GM12873 (cell line): ENCODE results near the gene RDH5.

Experiments used
- CTCF ChIP-seq: IDR thresholded peaks from 2 replicates; pipeline ENCODE4 v1.5.1; 2012; ENCODE audit warnings: low read depth, mild to moderate bottlenecking, moderate library complexity, low read length, control low read depth; ENCODE audit not compliant: insufficient read depth; ENCODE audit errors: missing control alignments

The RDH5 gene

GRCh38 chr12:55696796-55697462 is 23.3 kb upstream of the RDH5 start:
- no peak for TF ChIP-seq CTCF

- no peak for TF ChIP-seq CTCF
Measured at GRCh38 chr12:55697686-55698085, 22.5 kb upstream of the RDH5 start.

GRCh38 chr12:55698241-55698955 is 21.8 kb upstream of the RDH5 start:
- TF ChIP-seq CTCF = no peak

GRCh38 chr12:55698965-55699364 is 21.2 kb upstream of the RDH5 start:
- no peak for TF ChIP-seq CTCF

GRCh38 chr12:55699471-55700055 is 20.6 kb upstream of the RDH5 start:
- no peak for TF ChIP-seq CTCF

GRCh38 chr12:55700255-55701018 is 19.8 kb upstream of the RDH5 start:
- TF ChIP-seq CTCF = no peak

GRCh38 chr12:55702861-55703260 is 17.3 kb upstream of the RDH5 start:
- TF ChIP-seq CTCF = no peak
